T-helper 17 cell (primary cell): ENCODE results near the gene ZNF597. TPM values are rescaled to one million over a fixed set of nuclear protein-coding genes. Genes with fewer than 3 reads are reported as not detected.

Experiments used
- ATAC-seq: fragments of 150-1000 bp; cut with Tn5 transposase; 2 replicates; pipeline ENCODE4 v1.10.0; 2021; ENCODE audit warnings: mild to moderate bottlenecking, moderate library complexity
- DNase-seq, 3 donors: peaks; one replicate each; pipeline versions ENCODE4 v3.0.0 to v3.0.0-alpha.2; 2020 to 2021
- H3K9me3 ChIP-seq: one replicate; pipeline ENCODE4 v1.7.0; 2013; ENCODE audit warnings: low read length, mild to moderate bottlenecking; ENCODE audit not compliant: control insufficient read depth, poor library complexity, severe bottlenecking
- H3K27ac Mint-ChIP-seq: one replicate; pipeline ENCODE4 v1.8.0; 2022; ENCODE audit warnings: mild to moderate bottlenecking, moderate library complexity, mixed read lengths
- H3K27me3 Mint-ChIP-seq: one replicate; pipeline ENCODE4 v1.8.0; 2022; ENCODE audit warnings: mixed read lengths
- H3K36me3 Mint-ChIP-seq: one replicate; pipeline ENCODE4 v1.8.0; 2022; ENCODE audit warnings: low read depth, mixed read lengths
- H3K4me1 Mint-ChIP-seq: one replicate; pipeline ENCODE4 v1.8.0; 2022; ENCODE audit warnings: mild to moderate bottlenecking, mixed read lengths
- H3K4me3 Mint-ChIP-seq: one replicate; pipeline ENCODE4 v1.8.0; 2022; ENCODE audit warnings: mild to moderate bottlenecking, moderate library complexity, mixed read lengths
- total RNA-seq, 4 donors: library from RNA in 2 of 4; stranded (reverse) in 2 of 4; gene quantifications; one replicate each; pipeline ENCODE4 v1.2.3 and lab custom pipeline; 2022 to 2026

ZNF597 gene
- total RNA-seq, 2 donors from 2014 or later = 3.0 to 3.2 TPM

- Mint-ChIP-seq H3K27ac (no peak overlapping the region), H3K36me3 (peaks cover 14% of the 10 kb centered on the region)
Measured at GRCh38 chr16:3389663-3390338, 53.5 kb downstream of the ZNF597 start.

DNA sequence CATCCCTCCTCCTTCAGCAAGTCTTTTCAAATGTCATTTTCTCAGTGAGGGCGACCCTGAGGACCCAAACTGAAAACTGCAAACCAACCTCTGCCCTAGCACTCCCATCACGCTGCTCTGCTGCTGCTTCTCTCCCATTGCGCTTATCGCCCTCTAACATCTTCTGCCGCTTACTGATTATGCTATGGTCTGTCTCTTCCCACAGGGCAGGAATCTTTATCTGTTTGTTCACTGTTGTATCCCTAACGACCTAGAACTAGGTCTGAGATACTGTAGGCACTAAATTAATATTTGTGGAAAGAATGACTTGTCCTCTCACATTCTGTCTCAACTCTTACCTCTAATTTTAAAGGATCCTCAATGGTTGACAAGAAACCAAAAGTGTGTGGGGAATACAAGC lies 55.0 kb downstream of the ZNF597 start:
- no peak for DNase-seq
- Mint-ChIP-seq H3K36me3 (peaks cover 8% of the 10 kb centered on the region), H3K27ac (no peak overlapping the region), H3K27me3 (no peaks in the 10 kb centered on the region), H3K4me1 (no peaks in the 10 kb centered on the region), H3K4me3 (no peak overlapping the region)
- no peak for ATAC-seq
- peaks cover 43% of the 10 kb centered on the region for H3K9me3 ChIP-seq

More at GRCh38 chr16:3389663-3390338, 53.5 kb downstream of the ZNF597 start:
- no peak overlapping the region for H3K4me3 Mint-ChIP-seq
- no peaks in the 10 kb centered on the region for H3K27me3 Mint-ChIP-seq
- H3K4me1 Mint-ChIP-seq = no peaks in the 10 kb centered on the region
- H3K9me3 ChIP-seq = peaks cover 36% of the 10 kb centered on the region
- ATAC-seq (no peak), DNase-seq (no peak)

GRCh38 chr16:3383045-3383448 lies 60.3 kb downstream of the ZNF597 start:
- DNase-seq = no peak
- no peaks in the 10 kb centered on the region for H3K4me1 Mint-ChIP-seq
- no peaks in the 10 kb centered on the region for H3K27me3 Mint-ChIP-seq
- H3K9me3 ChIP-seq = peaks cover 52% of the 10 kb centered on the region
- H3K36me3 Mint-ChIP-seq = peaks cover 6% of the 10 kb centered on the region
- no peak overlapping the region for H3K27ac Mint-ChIP-seq
- no peak for ATAC-seq
- no peak overlapping the region for H3K4me3 Mint-ChIP-seq

Other genes starting within 250 kb of the ZNF597 start
- 1 to 10 TPM; 3.2 to 4.8 TPM for gene ZNF200, start 208.3 kb downstream of the ZNF597 start, total RNA-seq
- 1 to 10 TPM in 1 of 2 donors, under 1 TPM in 1; 0.81 to 2.2 TPM for gene MEFV, start 186.9 kb downstream of the ZNF597 start, total RNA-seq
- gene ZNF263, start 160.0 kb downstream of the ZNF597 start, total RNA-seq = 10 to 100 TPM; 21.2 to 26.4 TPM
- gene TIGD7, start 138.1 kb downstream of the ZNF597 start, total RNA-seq = 1 to 10 TPM; 1.9 TPM
- 10 to 100 TPM; 26.3 to 28.1 TPM for gene ZNF75A, start 138.0 kb downstream of the ZNF597 start, total RNA-seq
- not detected for gene OR2C1, start 87.6 kb downstream of the ZNF597 start, total RNA-seq
- gene ZSCAN32, start 42.5 kb downstream of the ZNF597 start, total RNA-seq = 1 to 10 TPM; 5.9 to 6.3 TPM
- 1 to 10 TPM; 4.4 to 5.4 TPM for gene ZNF174, start 42.3 kb downstream of the ZNF597 start, total RNA-seq
- gene NAA60, start 176 bp upstream of the ZNF597 start, total RNA-seq = 10 to 100 TPM; 34.8 to 44.5 TPM
- gene C16orf90, start 52.0 kb upstream of the ZNF597 start, total RNA-seq = not detected
- gene CLUAP1, start 57.5 kb upstream of the ZNF597 start, total RNA-seq = 10 to 100 TPM; 10.7 to 19.0 TPM
- 10 to 100 TPM; 71.7 to 76.7 TPM for gene NLRC3, start 133.9 kb upstream of the ZNF597 start, total RNA-seq
- gene SLX4, start 168.1 kb upstream of the ZNF597 start, total RNA-seq = 1 to 10 TPM; 5.6 TPM
- gene DNASE1, start 211.2 kb upstream of the ZNF597 start, total RNA-seq = 10 to 100 TPM; 19.6 to 21.5 TPM